ENCODE data around the gene FUT3. TPM values are rescaled to one million over a fixed set of nuclear protein-coding genes. Genes with fewer than 3 reads are reported as not detected.

The FUT3 gene
- total RNA-seq, 1 experiment from 2014 or later: 2.6 TPM

DNA sequence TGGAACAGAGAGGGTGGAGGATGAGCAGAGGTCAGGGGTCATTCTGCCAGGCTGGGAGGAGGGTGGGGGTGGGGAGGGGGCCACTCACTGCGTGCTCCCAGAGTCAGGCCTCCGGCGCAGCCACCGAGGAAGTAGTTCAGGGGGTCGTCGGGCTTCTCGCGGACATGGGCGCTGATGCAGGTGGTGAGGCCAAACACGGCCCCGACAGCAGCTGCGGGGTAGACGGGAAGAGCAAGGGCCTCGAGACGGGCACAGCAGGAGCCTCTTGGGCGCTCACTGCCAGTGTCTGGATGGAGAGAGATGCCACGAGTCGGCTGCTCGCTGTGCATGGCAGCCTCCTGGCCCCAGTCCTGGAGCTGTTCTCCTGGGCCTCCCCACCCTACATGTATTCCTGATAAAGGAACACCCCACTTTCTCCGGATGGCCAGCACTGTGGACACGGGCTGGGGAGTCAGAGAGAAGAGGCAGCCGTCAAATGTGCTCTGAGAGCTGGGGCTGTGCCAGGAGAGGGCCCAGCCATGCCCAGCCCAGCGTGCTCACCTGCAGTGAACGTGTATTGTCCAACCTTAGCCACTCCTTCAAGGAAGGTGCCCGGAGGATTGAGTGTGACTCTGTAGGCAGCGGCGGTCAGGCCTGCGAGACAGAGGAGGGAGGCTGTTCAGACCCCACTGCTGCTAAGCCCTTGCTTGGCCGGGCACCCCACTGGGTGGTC, 45.3 kb upstream of the FUT3 start:
- intact Hi-C loops (cut with micrococcal nuclease): no loop called here
- H3K9ac ChIP-seq (ENCODE audit: low read length): no peak overlapping the region
- CTCF ChIA-PET: interaction anchor here (0.9 kb wide), 1 partner anchor 73 kb away, joined by 3 read pairs; no protein-coding TSS in a partner anchor

More for the DNA sequence above, 45.3 kb upstream of the FUT3 start:
- Histone ChIP-seq H3K27me3 (ENCODE audit: insufficient read depth, low read length) (no peaks in the 10 kb centered on the region), H3K36me3 (ENCODE audit: control insufficient read depth in 1 of 2, insufficient read depth in 2 of 2, low read length in 2 of 2) (peaks cover 5 to 7% of the 10 kb centered on the region in 2 experiments; a peak in 3 of 4 replicates), H3K9me2 (ENCODE audit: insufficient read depth) (no peaks in the 10 kb centered on the region), H3K4me1 (ENCODE audit: control insufficient read depth in 1 of 2, insufficient read depth in 2 of 2, low read length in 2 of 2) (peaks cover 0 to 3% of the 10 kb centered on the region in 2 experiments; a peak in 1 of 4 replicates), H3K4me2 (ENCODE audit: low read length) (no peak overlapping the region), H2AFZ (ENCODE audit: low read depth, low read length, poor library complexity, severe bottlenecking) (no peak overlapping the region), H3K79me2 (ENCODE audit: insufficient read depth, low read length) (peaks cover 41% of the 10 kb centered on the region), H3K27ac (ENCODE audit: low read depth, low read length) (no peak overlapping the region), H3K4me3 (replicated peaks in 1 of 2; ENCODE audit: low read depth in 1 of 2, low read length in 2 of 2) (no peak overlapping the region), H4K20me1 (ENCODE audit: insufficient read depth) (no peaks in the 10 kb centered on the region), H3K9me3 (ENCODE audit: control insufficient read depth in 1 of 2, insufficient read depth in 1 of 2, low read depth in 1 of 2, low read length in 2 of 2) (no peaks in the 10 kb centered on the region)
- ATAC-seq (no peak), DNase-seq (ENCODE audit: low read depth, low spot score) (no peak)
- no TSS peak for BruUV-seq (replicated peaks)
- TF ChIP-seq, protein P1, sequence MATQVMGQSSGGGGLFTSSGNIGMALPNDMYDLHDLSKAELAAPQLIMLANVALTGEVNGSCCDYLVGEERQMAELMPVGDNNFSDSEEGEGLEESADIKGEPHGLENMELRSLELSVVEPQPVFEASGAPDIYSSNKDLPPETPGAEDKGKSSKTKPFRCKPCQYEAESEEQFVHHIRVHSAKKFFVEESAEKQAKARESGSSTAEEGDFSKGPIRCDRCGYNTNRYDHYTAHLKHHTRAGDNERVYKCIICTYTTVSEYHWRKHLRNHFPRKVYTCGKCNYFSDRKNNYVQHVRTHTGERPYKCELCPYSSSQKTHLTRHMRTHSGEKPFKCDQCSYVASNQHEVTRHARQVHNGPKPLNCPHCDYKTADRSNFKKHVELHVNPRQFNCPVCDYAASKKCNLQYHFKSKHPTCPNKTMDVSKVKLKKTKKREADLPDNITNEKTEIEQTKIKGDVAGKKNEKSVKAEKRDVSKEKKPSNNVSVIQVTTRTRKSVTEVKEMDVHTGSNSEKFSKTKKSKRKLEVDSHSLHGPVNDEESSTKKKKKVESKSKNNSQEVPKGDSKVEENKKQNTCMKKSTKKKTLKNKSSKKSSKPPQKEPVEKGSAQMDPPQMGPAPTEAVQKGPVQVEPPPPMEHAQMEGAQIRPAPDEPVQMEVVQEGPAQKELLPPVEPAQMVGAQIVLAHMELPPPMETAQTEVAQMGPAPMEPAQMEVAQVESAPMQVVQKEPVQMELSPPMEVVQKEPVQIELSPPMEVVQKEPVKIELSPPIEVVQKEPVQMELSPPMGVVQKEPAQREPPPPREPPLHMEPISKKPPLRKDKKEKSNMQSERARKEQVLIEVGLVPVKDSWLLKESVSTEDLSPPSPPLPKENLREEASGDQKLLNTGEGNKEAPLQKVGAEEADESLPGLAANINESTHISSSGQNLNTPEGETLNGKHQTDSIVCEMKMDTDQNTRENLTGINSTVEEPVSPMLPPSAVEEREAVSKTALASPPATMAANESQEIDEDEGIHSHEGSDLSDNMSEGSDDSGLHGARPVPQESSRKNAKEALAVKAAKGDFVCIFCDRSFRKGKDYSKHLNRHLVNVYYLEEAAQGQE (IDR thresholded peaks at IDR 0.05; ENCODE audit: low read depth): no peak
- TF ChIP-seq CEBPB (IDR thresholded peaks at IDR 0.05; ENCODE audit: low read depth) (no peak), EZH2 (IDR thresholded peaks at IDR 0.05) (no peak), YY1 (IDR thresholded peaks at IDR 0.05; ENCODE audit: extremely low read depth, insufficient replicate concordance, low read depth, low read length) (no peak), POLR2A (IDR thresholded peaks at IDR 0.05; ENCODE audit: borderline replicate concordance, extremely low read depth, insufficient read depth, insufficient read length) (no peak), JUND (IDR thresholded peaks at IDR 0.05) (no peak), ZFX (IDR thresholded peaks at IDR 0.05) (no peak), EGR1 (IDR thresholded peaks at IDR 0.05; ENCODE audit: low read depth) (no peak), ZNF274 (IDR thresholded peaks at IDR 0.05; ENCODE audit: low read depth, low read length) (no peak), SP1 (IDR thresholded peaks at IDR 0.05; ENCODE audit: low read depth) (no peak), TCF7L2 (IDR thresholded peaks at IDR 0.05; ENCODE audit: borderline replicate concordance, extremely low read depth, insufficient read depth, insufficient read length) (no peak), FOSL1 (IDR thresholded peaks at IDR 0.05; ENCODE audit: low read depth) (no peak), RAD21 (IDR thresholded peaks at IDR 0.05; ENCODE audit: low read depth) (no peak), SRF (IDR thresholded peaks at IDR 0.05; ENCODE audit: low read depth) (no peak), CBX3 (IDR thresholded peaks at IDR 0.05; ENCODE audit: low read depth) (no peak), SIN3A (IDR thresholded peaks at IDR 0.05; ENCODE audit: low read depth) (no peak), EZH2phosphoT487 (IDR thresholded peaks at IDR 0.05; ENCODE audit: borderline replicate concordance) (no peak)
- TF ChIP-seq, protein P2, sequence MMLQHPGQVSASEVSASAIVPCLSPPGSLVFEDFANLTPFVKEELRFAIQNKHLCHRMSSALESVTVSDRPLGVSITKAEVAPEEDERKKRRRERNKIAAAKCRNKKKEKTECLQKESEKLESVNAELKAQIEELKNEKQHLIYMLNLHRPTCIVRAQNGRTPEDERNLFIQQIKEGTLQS (IDR thresholded peaks at IDR 0.05): no peak
- TF ChIP-seq, protein P3, sequence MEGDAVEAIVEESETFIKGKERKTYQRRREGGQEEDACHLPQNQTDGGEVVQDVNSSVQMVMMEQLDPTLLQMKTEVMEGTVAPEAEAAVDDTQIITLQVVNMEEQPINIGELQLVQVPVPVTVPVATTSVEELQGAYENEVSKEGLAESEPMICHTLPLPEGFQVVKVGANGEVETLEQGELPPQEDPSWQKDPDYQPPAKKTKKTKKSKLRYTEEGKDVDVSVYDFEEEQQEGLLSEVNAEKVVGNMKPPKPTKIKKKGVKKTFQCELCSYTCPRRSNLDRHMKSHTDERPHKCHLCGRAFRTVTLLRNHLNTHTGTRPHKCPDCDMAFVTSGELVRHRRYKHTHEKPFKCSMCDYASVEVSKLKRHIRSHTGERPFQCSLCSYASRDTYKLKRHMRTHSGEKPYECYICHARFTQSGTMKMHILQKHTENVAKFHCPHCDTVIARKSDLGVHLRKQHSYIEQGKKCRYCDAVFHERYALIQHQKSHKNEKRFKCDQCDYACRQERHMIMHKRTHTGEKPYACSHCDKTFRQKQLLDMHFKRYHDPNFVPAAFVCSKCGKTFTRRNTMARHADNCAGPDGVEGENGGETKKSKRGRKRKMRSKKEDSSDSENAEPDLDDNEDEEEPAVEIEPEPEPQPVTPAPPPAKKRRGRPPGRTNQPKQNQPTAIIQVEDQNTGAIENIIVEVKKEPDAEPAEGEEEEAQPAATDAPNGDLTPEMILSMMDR (IDR thresholded peaks at IDR 0.05 in 2 of 3, conservative IDR thresholded peaks at IDR 0.05 in 1 of 3; ENCODE audit: borderline replicate concordance in 1 of 3, insufficient read depth in 1 of 3, low read depth in 2 of 3, low read length in 2 of 3): no peak
- TF ChIP-seq, protein P4, sequence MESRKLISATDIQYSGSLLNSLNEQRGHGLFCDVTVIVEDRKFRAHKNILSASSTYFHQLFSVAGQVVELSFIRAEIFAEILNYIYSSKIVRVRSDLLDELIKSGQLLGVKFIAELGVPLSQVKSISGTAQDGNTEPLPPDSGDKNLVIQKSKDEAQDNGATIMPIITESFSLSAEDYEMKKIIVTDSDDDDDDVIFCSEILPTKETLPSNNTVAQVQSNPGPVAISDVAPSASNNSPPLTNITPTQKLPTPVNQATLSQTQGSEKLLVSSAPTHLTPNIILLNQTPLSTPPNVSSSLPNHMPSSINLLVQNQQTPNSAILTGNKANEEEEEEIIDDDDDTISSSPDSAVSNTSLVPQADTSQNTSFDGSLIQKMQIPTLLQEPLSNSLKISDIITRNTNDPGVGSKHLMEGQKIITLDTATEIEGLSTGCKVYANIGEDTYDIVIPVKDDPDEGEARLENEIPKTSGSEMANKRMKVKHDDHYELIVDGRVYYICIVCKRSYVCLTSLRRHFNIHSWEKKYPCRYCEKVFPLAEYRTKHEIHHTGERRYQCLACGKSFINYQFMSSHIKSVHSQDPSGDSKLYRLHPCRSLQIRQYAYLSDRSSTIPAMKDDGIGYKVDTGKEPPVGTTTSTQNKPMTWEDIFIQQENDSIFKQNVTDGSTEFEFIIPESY (IDR thresholded peaks at IDR 0.05; ENCODE audit: extremely low read depth, insufficient replicate concordance, low read length): no peak
- RAD21 ChIA-PET (ENCODE audit: low non-redundant PET in 1 of 2, low total read pairs in 2 of 2, uncharacterized antibody in 2 of 2, unreplicated experiment in 2 of 2): no interaction called here
- POLR2A ChIA-PET: no interaction called here

Measured in HCT116 (cell line).